HUES64 (cell line): Measurements from ENCODE around the gene MB.

Experiments used
- H3K27ac ChIP-seq: 2 replicates; pipeline ENCODE4 v1.7.0; 2013; ENCODE audit warnings: low read depth, low read length, inconsistent platforms
- H3K27me3 ChIP-seq: 2 replicates; pipeline ENCODE4 v1.6.1; 2013; ENCODE audit warnings: mild to moderate bottlenecking, low read length; ENCODE audit not compliant: insufficient read depth
- H3K36me3 ChIP-seq: 2 replicates; pipeline ENCODE4 v1.6.1; 2013; ENCODE audit warnings: mild to moderate bottlenecking, low read length; ENCODE audit not compliant: insufficient read depth
- H3K4me1 ChIP-seq: 2 replicates; pipeline ENCODE4 v1.6.1; 2013; ENCODE audit warnings: mild to moderate bottlenecking, low read length, moderate library complexity; ENCODE audit not compliant: insufficient read depth
- H3K4me3 ChIP-seq: 2 replicates; pipeline ENCODE4 v1.5.1; 2013; ENCODE audit warnings: mild to moderate bottlenecking, low read length, moderate library complexity
- H3K9ac ChIP-seq: 2 replicates; pipeline ENCODE4 v1.6.1; 2013; ENCODE audit warnings: mild to moderate bottlenecking, low read depth, low read length
- H3K9me3 ChIP-seq: 2 replicates; pipeline ENCODE4 v1.6.1; 2013; ENCODE audit warnings: low read depth, low read length; ENCODE audit not compliant: insufficient read depth
- WGBS: fragments of 150-250, 120-280 bp; methylation state at CpG from one replicate; pipeline ENCODE4 v1.1.7; 2013; ENCODE audit warnings: missing lambda C conversion rate; 5-methylcytosine and 5-hydroxymethylcytosine counted together

MB gene

GRCh38 chr22:35651085-35651484 is 34.0 kb upstream of the MB start:
- WGBS: 93% methylated on average over 7 of the region's 7 CpGs

GRCh38 chr22:35649636-35650250 is 32.6 kb upstream of the MB start:
- H3K9me3 ChIP-seq: peaks cover 4% of the 10 kb centered on the region; the same call in 1 of the 2 replicates
- no peaks in the 10 kb centered on the region for H3K27me3 ChIP-seq
- WGBS: 95% methylated on average over 7 of the region's 7 CpGs
- H3K27ac ChIP-seq: no peak overlapping the region
- H3K36me3 ChIP-seq: no peaks in the 10 kb centered on the region
- H3K4me3 ChIP-seq: no peak overlapping the region
- H3K9ac ChIP-seq: no peak overlapping the region
- peaks cover 3% of the 10 kb centered on the region; the same call in 1 of the 2 replicates for H3K4me1 ChIP-seq

More at GRCh38 chr22:35651085-35651484, 34.0 kb upstream of the MB start:
- Histone ChIP-seq H3K4me3 (no peak overlapping the region), H3K9ac (no peak overlapping the region), H3K27me3 (no peaks in the 10 kb centered on the region), H3K27ac (no peak overlapping the region), H3K9me3 (peaks cover 4% of the 10 kb centered on the region; the same call in 1 of the 2 replicates), H3K36me3 (no peaks in the 10 kb centered on the region), H3K4me1 (peaks cover 3% of the 10 kb centered on the region; the same call in 1 of the 2 replicates)

GRCh38 chr22:35649026-35649553 is 32.0 kb upstream of the MB start:
- WGBS: 92% methylated on average over 7 of the region's 7 CpGs
- no peaks in the 10 kb centered on the region for H3K36me3 ChIP-seq
- H3K27me3 ChIP-seq: no peaks in the 10 kb centered on the region
- H3K27ac ChIP-seq: no peak overlapping the region
- H3K4me1 ChIP-seq: peaks cover 3% of the 10 kb centered on the region; the same call in 1 of the 2 replicates
- H3K4me3 ChIP-seq: no peak overlapping the region
- peaks cover 4% of the 10 kb centered on the region; the same call in 1 of the 2 replicates for H3K9me3 ChIP-seq
- H3K9ac ChIP-seq: no peak overlapping the region

- Histone ChIP-seq H3K9me3 (peaks cover 4% of the 10 kb centered on the region; the same call in 1 of the 2 replicates), H3K4me3 (no peak within 1 kb of the TSS), H3K9ac (no peak within 1 kb of the TSS; the same call in 1 of the 2 replicates), H3K4me1 (peaks cover 3% of the 10 kb centered on the region; the same call in 1 of the 2 replicates), H3K36me3 (no peaks in the 10 kb centered on the region), H3K27me3 (no peaks in the 10 kb centered on the region), H3K27ac (no peak within 1 kb of the TSS)
- 63% methylated on average over 18 of the region's 18 CpGs for WGBS
Observed at GRCh38 chr22:35648066-35649025, 31.2 kb upstream of the MB start, which contains the start of gene APOL6. Gene APOL6 (plus strand): TSS chr22:35648446. CDS start chr22:35656426, 7,980 bp downstream.

GRCh38 chr22:35645646-35646045 is 28.5 kb upstream of the MB start:
- WGBS: 91% methylated on average over 4 of the region's 4 CpGs

GRCh38 chr22:35643991-35644390 is 26.9 kb upstream of the MB start:
- H3K4me3 ChIP-seq: no peak overlapping the region

More at GRCh38 chr22:35645646-35646045, 28.5 kb upstream of the MB start:
- H3K9ac ChIP-seq: no peak overlapping the region
- no peak overlapping the region for H3K4me3 ChIP-seq
- H3K27me3 ChIP-seq: no peaks in the 10 kb centered on the region
- no peaks in the 10 kb centered on the region for H3K36me3 ChIP-seq
- peaks cover 3% of the 10 kb centered on the region for H3K4me1 ChIP-seq
- H3K27ac ChIP-seq: no peak overlapping the region
- H3K9me3 ChIP-seq: no peaks in the 10 kb centered on the region

GRCh38 chr22:35642305-35642741 is 25.2 kb upstream of the MB start:
- H3K4me1 ChIP-seq: no peaks in the 10 kb centered on the region; the same call in 1 of the 2 replicates
- no peaks in the 10 kb centered on the region for H3K36me3 ChIP-seq
- H3K9me3 ChIP-seq: no peaks in the 10 kb centered on the region
- H3K4me3 ChIP-seq: no peak overlapping the region
- WGBS: 91% methylated on average over 2 of the region's 2 CpGs
- no peaks in the 10 kb centered on the region for H3K27me3 ChIP-seq
- H3K27ac ChIP-seq: no peak overlapping the region
- H3K9ac ChIP-seq: no peak overlapping the region

More at GRCh38 chr22:35643991-35644390, 26.9 kb upstream of the MB start:
- 96% methylated on average over 1 of the region's 1 CpG for WGBS
- H3K9ac ChIP-seq: no peak overlapping the region
- peaks cover 3% of the 10 kb centered on the region for H3K4me1 ChIP-seq
- H3K9me3 ChIP-seq: no peaks in the 10 kb centered on the region
- H3K27me3 ChIP-seq: no peaks in the 10 kb centered on the region
- H3K36me3 ChIP-seq: no peaks in the 10 kb centered on the region
- H3K27ac ChIP-seq: no peak overlapping the region

GRCh38 chr22:35641494-35642120 is 24.5 kb upstream of the MB start:
- no peaks in the 10 kb centered on the region for H3K27me3 ChIP-seq
- WGBS: 87% methylated on average over 7 of the region's 7 CpGs
- no peaks in the 10 kb centered on the region for H3K9me3 ChIP-seq
- H3K4me3 ChIP-seq: no peak overlapping the region
- no peaks in the 10 kb centered on the region for H3K36me3 ChIP-seq
- no peak overlapping the region for H3K27ac ChIP-seq
- no peak overlapping the region for H3K9ac ChIP-seq
- no peaks in the 10 kb centered on the region; the same call in 1 of the 2 replicates for H3K4me1 ChIP-seq

GRCh38 chr22:35638410-35638809 is 21.3 kb upstream of the MB start:
- no peaks in the 10 kb centered on the region; the same call in 1 of the 2 replicates for H3K4me1 ChIP-seq
- H3K9me3 ChIP-seq: no peaks in the 10 kb centered on the region
- no peak overlapping the region for H3K4me3 ChIP-seq
- WGBS: 90% methylated on average over 13 of the region's 13 CpGs
- no peaks in the 10 kb centered on the region for H3K36me3 ChIP-seq
- H3K27ac ChIP-seq: no peak overlapping the region
- H3K27me3 ChIP-seq: no peaks in the 10 kb centered on the region
- H3K9ac ChIP-seq: no peak overlapping the region

- no peaks in the 10 kb centered on the region for H3K36me3 ChIP-seq
- no peaks in the 10 kb centered on the region for H3K9me3 ChIP-seq
- H3K4me1 ChIP-seq: no peaks in the 10 kb centered on the region; the same call in 1 of the 2 replicates
- no peak overlapping the region for H3K4me3 ChIP-seq
- 87% methylated on average over 5 of the region's 5 CpGs for WGBS
- H3K9ac ChIP-seq: no peak overlapping the region
- H3K27ac ChIP-seq: no peak overlapping the region
- H3K27me3 ChIP-seq: no peaks in the 10 kb centered on the region
Observed at GRCh38 chr22:35638001-35638400, 20.9 kb upstream of the MB start.
